GM12873 (cell line): Measurements from ENCODE around the gene CENPVL3.
A peak's percentile ranks its signal among the peaks of the same experiment; 100 is the strongest.
"Not testable (repeated sequence)": the region's sequence is repeated elsewhere in the genome, so short reads cannot be mapped to it uniquely, and the experiment has no call there.

ENCODE experiments used
- TF ChIP-seq, protein P1 (sequence below): IDR thresholded peaks from 2 replicates; pipeline ENCODE4 v1.5.1; 2012; ENCODE audit warnings: low read depth, mild to moderate bottlenecking, moderate library complexity, low read length, control low read depth; ENCODE audit not compliant: insufficient read depth; ENCODE audit errors: missing control alignments

The CENPVL3 gene

DNA sequence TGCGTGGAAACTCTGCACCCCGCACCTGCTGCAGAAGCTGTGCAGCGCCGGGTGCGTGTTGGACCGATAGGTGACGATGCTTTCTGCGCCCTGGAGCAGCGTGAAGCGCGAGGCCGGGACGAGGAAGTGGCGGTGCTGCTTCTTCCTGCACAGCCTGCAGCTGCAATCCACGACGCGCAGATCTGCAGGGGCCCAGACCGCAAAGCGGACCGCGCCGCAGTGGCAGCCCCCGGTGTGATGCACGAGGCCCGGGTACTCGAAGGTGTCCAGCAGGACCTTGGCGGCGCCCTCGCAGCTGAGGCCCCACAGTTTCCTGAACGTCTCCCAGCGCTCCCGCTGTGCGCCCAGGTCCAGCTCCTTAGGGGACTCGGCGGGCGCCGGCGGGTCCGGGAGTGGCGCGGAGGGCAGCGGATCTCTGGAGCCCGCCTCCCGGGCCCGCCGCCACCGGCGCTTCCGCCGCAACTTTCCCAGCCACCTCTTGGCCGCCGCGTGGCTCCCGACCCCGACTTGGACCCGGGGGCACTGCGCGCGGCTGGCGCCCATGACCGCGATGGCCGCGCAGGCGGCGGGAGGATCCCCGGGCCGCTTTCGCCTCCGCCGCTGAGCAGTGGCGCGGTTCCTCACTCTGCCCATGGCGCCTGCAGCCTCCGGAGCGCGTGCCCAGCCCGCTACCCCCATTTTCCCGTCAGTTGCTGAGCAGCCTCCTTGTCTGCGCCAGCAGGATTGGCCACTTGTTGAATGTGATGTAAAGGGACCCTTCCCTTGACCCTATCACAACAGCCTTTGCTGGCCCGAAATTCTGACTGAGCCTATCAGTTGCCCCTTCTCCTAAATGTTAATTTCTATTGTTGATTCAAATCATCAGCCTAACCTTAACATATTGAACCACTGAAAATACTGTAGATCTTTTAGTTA lies at the start of gene CENPVL3:
Gene CENPVL3, minus strand, starts transcription at position 672 of the 915 bp plus-strand sequence. Its CDS starts 39 bp downstream, at position 633.
- TF ChIP-seq, protein P1, sequence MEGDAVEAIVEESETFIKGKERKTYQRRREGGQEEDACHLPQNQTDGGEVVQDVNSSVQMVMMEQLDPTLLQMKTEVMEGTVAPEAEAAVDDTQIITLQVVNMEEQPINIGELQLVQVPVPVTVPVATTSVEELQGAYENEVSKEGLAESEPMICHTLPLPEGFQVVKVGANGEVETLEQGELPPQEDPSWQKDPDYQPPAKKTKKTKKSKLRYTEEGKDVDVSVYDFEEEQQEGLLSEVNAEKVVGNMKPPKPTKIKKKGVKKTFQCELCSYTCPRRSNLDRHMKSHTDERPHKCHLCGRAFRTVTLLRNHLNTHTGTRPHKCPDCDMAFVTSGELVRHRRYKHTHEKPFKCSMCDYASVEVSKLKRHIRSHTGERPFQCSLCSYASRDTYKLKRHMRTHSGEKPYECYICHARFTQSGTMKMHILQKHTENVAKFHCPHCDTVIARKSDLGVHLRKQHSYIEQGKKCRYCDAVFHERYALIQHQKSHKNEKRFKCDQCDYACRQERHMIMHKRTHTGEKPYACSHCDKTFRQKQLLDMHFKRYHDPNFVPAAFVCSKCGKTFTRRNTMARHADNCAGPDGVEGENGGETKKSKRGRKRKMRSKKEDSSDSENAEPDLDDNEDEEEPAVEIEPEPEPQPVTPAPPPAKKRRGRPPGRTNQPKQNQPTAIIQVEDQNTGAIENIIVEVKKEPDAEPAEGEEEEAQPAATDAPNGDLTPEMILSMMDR = not testable (repeated sequence)

DNA sequence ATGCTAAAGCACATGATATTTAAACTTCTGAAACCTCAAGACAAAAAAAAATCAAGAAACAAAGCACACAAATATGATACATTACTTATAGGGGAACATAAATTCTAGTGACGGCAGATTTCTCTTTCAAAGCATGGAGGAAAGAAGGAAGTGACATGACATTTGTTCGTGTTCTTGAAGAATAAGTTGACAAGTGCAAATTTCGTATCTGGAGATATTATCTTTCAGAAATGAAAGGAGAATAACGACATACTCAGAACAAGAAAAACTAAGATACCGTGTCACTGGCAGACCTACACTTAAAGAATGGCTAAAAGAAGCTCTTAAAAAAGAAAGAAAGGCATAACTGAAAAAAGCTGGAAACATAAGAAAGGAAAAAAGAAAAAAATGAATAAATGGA lies 47.3 kb upstream of the CENPVL3 start:
- TF ChIP-seq, protein P1 = no peak

DNA sequence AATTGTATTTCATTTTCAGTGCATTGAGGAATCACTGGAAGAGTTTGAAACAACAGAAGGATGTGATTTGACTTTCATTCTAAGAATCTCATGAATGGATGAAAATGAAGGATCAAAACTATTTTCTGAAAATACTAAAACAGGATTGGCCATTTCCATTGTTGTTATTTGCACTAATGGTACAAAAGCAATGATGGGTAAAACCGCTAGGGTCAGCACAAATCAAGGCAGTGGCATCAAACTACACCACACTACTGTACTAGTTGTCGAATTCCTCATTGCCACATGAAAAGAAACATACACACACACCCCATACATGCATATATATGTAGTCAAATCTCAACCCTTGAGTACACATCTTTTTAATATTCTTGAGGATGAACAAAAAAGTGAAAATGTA lies 24.7 kb upstream of the CENPVL3 start:
- TF ChIP-seq, protein P1 = no peak

DNA sequence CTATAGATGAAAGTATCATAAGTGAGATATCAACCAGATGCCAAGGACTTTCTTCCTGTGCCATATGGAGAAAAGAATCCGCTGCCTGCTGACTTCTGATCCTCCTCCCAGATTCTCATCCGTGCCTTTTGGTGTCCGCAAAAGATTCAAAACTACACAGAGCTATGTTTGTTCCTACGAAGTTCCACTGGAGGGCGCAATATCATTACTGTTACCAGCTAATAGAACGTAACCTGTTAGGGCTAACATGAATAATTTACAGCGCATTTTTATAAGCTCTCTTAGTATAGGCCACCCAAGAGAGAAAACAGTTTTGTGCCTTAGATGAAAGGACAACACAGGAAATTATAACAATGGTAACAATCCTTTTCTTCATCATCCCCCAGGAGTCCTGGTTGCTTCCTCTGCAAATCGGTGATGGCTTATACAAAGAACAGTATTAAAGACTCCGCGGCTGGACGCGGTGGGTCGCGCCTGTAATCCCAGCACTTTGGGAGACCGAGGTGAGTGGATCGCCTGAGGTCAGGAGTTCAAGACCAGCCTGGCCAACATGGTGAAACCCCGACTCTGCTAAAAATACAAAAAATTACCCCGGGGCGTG lies 22.8 kb upstream of the CENPVL3 start:
- TF ChIP-seq, protein P1 = peak; percentile 57

DNA sequence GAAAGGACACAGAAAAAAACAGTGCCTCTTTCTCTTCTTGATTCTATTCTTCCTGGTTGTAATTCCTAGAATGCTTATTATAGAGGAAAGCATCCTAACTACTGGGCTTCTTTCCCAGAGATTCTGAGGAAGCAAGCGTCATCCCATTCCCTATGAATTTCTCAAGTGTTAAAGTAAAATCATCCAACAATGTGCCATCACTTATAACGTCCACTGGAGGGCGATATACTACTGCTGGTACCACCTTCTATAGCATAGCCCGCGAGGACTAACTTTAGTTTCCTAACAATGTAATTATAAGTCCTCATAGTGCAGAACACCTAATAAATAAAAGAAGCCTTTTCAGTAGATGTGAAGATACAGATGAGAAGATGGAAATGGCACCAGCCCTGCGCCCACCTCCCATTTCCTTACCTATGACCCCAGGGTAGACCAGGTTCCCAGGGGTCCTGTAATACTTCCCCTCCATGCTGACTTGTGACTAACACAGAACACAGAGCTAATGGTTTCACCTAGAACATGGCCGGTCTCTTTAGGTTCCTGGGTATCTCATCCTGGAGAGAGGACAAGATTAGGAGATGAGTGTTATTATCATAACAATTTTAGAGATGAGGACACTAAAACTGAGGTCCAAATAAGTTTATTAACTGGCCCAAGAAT lies 4.2 kb downstream of the CENPVL3 start:
- TF ChIP-seq, protein P1 = peak; percentile 65

DNA sequence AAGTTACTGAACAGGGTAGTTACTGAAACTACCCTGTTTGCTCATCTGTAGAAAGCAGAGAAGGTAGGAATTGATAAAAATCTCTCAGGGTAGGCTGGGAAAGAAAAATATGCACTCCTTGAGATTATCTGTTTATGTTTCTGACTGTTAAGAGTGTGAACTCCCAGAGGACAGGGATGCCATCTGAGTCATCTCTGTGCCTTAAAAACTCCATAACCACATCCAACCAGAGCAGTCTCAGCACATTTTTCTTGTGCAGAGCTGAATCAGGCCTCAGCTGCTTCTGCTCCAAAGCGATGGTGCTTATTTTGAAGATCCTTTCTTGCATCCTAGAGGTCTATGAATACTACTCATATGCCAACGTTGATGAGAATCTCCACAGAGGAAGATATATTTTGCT lies 9.9 kb downstream of the CENPVL3 start:
- TF ChIP-seq, protein P1 = no peak

DNA sequence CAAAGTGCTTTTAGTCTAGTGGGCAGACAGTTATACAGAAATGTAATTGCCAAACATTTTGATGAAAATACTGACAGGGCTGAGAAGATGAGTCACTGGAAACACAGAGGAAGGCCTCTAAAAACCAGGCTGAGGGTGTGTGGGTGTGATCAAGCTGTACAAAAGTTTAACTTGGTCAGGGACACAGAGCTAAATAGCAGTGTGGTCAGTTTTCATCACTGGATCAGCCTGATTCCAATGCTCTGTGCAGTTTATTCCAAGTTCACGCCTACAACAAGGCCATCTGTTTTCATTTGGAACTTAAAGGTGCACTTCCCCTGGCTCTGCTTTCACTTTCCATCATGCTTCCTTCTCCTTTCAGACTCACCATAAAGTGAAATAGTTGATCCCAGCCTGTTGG lies 10.6 kb downstream of the CENPVL3 start:
- TF ChIP-seq, protein P1 = no peak
